ENCODE data around the gene GASK1A. TPM values are rescaled to one million over a fixed set of nuclear protein-coding genes. Genes with fewer than 3 reads are reported as not detected.

GASK1A gene
- total RNA-seq, 2 experiments from 2014 or later, result 0.28 TPM; not detected in 1

GRCh38 chr3:43015991-43016865 lies 37.1 kb downstream of the GASK1A start:
- Histone ChIP-seq H3K27me3 (ENCODE audit: control insufficient read depth in 1 of 2, insufficient read depth in 2 of 2, low read length in 2 of 2) (no peaks in the 10 kb centered on the region), H3K9me3 (ENCODE audit: control insufficient read depth in 1 of 2, insufficient read depth in 1 of 2, low read length in 2 of 2) (peaks cover 51 to 67% of the 10 kb centered on the region in 2 experiments), H3K27ac (ENCODE audit: low read depth in 1 of 2, low read length in 2 of 2) (peak overlapping the region; percentile 71 to 81), H3K36me3 (ENCODE audit: insufficient read depth, low read length) (no peaks in the 10 kb centered on the region), H3K4me3 (ENCODE audit: low read length) (no peak overlapping the region), H3K4me1 (ENCODE audit: insufficient read depth, low read length) (peaks cover 71% of the 10 kb centered on the region)
- Mint-ChIP-seq H3K9me3 (no peaks in the 10 kb centered on the region), H3K27me3 (no peaks in the 10 kb centered on the region), H3K4me3 (no peak overlapping the region), H3K4me1 (ENCODE audit: low read depth) (no peaks in the 10 kb centered on the region), H3K27ac (no peak overlapping the region), H3K36me3 (ENCODE audit: low read depth) (no peaks in the 10 kb centered on the region)
- intact Hi-C loops (cut with DNase I, micrococcal nuclease), result loop anchor here in 1 of 2 experiments (10.0 kb wide), 1 partner anchor 369 kb away; no protein-coding TSS in a partner anchor
- POLR2A ChIA-PET, result no interaction called here
- CTCF ChIA-PET, result no interaction called here
- DNase-seq (peak in 4 of 14 experiments; percentile 23 to 68 (median 50)), ATAC-seq (ENCODE audit: poor library complexity) (peak; percentile 42)
- TF ChIP-seq CTCF (IDR thresholded peaks at IDR 0.05), result no peak

GRCh38 chr3:43017004-43017403 lies 37.9 kb downstream of the GASK1A start:
- peaks cover 79% of the 10 kb centered on the region for H3K4me1 ChIP-seq (ENCODE audit: insufficient read depth, low read length)
- H3K4me1 Mint-ChIP-seq (ENCODE audit: low read depth), result no peaks in the 10 kb centered on the region
- DNase-seq (peak in 2 of 14 experiments; percentile 27 to 56), ATAC-seq (ENCODE audit: poor library complexity) (no peak)
- no peaks in the 10 kb centered on the region for H3K36me3 ChIP-seq (ENCODE audit: insufficient read depth, low read length)
- H3K27me3 ChIP-seq (ENCODE audit: control insufficient read depth in 1 of 2, insufficient read depth in 2 of 2, low read length in 2 of 2), result no peaks in the 10 kb centered on the region
- H3K4me3 Mint-ChIP-seq, result no peak overlapping the region
- peaks cover 51 to 63% of the 10 kb centered on the region in 2 experiments for H3K9me3 ChIP-seq (ENCODE audit: control insufficient read depth in 1 of 2, insufficient read depth in 1 of 2, low read length in 2 of 2)
- intact Hi-C loops (cut with DNase I, micrococcal nuclease), result loop anchor here in 1 of 2 experiments (10.0 kb wide), 1 partner anchor 368 kb away; no protein-coding TSS in a partner anchor
- no peaks in the 10 kb centered on the region for H3K36me3 Mint-ChIP-seq (ENCODE audit: low read depth)
- H3K27me3 Mint-ChIP-seq, result no peaks in the 10 kb centered on the region
- CTCF ChIA-PET, result no interaction called here
- POLR2A ChIA-PET, result no interaction called here
- H3K27ac Mint-ChIP-seq, result no peak overlapping the region
- no peak for TF ChIP-seq CTCF (IDR thresholded peaks at IDR 0.05)
- no peaks in the 10 kb centered on the region for H3K9me3 Mint-ChIP-seq
- H3K27ac ChIP-seq (ENCODE audit: low read depth in 1 of 2, low read length in 2 of 2), result peak overlapping the region; percentile 71 to 81
- H3K4me3 ChIP-seq (ENCODE audit: low read length), result no peak overlapping the region

- TF ChIP-seq CTCF (IDR thresholded peaks at IDR 0.05), result no peak
- Histone ChIP-seq H3K4me3 (ENCODE audit: low read length) (no peak overlapping the region), H3K9me3 (ENCODE audit: control insufficient read depth in 1 of 2, insufficient read depth in 1 of 2, low read length in 2 of 2) (peaks cover 44 to 56% of the 10 kb centered on the region in 2 experiments), H3K36me3 (ENCODE audit: insufficient read depth, low read length) (no peaks in the 10 kb centered on the region), H3K27ac (ENCODE audit: low read depth in 1 of 2, low read length in 2 of 2) (no peak overlapping the region), H3K27me3 (ENCODE audit: control insufficient read depth in 1 of 2, insufficient read depth in 2 of 2, low read length in 2 of 2) (no peaks in the 10 kb centered on the region), H3K4me1 (ENCODE audit: insufficient read depth, low read length) (peaks cover 84% of the 10 kb centered on the region)
- H3K27me3 Mint-ChIP-seq, result no peaks in the 10 kb centered on the region
- H3K36me3 Mint-ChIP-seq (ENCODE audit: low read depth), result no peaks in the 10 kb centered on the region
- H3K9me3 Mint-ChIP-seq, result no peaks in the 10 kb centered on the region
- POLR2A ChIA-PET, result no interaction called here
- intact Hi-C loops (cut with DNase I, micrococcal nuclease), result loop anchor here in 1 of 2 experiments (10.0 kb wide), 1 partner anchor 367 kb away; no protein-coding TSS in a partner anchor
- H3K4me1 Mint-ChIP-seq (ENCODE audit: low read depth), result no peaks in the 10 kb centered on the region
- no peak overlapping the region for H3K4me3 Mint-ChIP-seq
- no peak overlapping the region for H3K27ac Mint-ChIP-seq
- ATAC-seq (ENCODE audit: poor library complexity) (no peak), DNase-seq (peak in 1 of 14 experiments; percentile 36)
- CTCF ChIA-PET, result no interaction called here
Observed at GRCh38 chr3:43017593-43018195, 38.6 kb downstream of the GASK1A start.
